ENCODE results near the gene RNF14.

Gene RNF14

GRCh38 chr5:141986072-141986471 lies 17.2 kb downstream of the RNF14 start:
- no peak for DNase-seq

- no peak for DNase-seq
These were observed 20.8 kb downstream of the RNF14 start for GRCh38 chr5:141989720-141990119.

GRCh38 chr5:141992349-141992963 lies 23.6 kb downstream of the RNF14 start:
- peak; percentile 58 for DNase-seq

- no peak for DNase-seq
These were observed 25.7 kb downstream of the RNF14 start for GRCh38 chr5:141994511-141995136.

DNA sequence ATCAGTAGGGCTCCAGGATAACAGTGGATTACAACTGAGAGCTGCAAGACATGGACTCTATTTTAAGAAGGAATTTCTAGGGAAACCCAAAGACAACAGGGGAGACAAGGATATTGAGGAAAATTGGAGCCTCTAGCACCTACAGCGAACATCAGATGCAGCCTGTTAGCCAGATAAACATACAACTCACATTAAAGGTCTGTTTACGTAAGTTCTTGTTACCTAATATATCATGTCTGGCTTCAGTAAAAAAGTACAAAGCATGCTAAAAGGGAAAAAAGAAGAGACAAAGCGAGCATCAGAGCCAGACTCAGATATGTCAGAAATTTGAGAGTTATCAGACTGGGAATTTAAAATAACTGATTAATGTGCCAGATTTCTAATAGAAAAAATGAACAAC lies 26.8 kb downstream of the RNF14 start:
- DNase-seq: no peak

DNA sequence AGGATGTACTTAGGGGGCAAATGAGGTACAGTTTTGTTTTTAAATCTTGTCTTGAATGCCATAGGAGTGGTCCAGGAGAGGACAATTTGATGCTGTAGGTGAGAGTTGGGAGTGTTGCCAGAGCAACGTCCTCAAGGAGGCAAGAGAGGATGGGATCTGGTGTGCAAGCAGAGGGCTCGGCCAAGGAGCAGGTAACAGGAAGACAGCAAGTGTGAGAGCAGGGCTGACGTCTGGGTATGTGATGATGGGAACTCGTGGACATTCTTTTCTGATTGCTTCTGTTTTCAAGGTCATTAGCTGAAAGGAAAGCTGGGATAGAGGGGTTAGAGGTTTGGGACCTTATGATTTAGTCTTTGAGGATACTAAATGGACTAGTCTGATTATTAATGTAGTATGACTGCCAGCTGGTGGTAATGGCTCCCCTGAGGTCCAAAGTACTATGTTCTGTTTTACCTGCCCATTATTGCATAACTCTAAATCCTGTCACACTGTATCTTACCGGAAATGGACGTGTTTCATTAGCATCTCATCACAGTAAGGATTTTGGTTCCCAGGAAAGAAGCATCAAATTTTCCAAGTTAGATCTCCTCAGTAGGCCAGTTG lies 28.6 kb downstream of the RNF14 start:
- no peak for DNase-seq

GRCh38 chr5:142000173-142000572 lies 31.3 kb downstream of the RNF14 start:
- DNase-seq: no peak

DNA sequence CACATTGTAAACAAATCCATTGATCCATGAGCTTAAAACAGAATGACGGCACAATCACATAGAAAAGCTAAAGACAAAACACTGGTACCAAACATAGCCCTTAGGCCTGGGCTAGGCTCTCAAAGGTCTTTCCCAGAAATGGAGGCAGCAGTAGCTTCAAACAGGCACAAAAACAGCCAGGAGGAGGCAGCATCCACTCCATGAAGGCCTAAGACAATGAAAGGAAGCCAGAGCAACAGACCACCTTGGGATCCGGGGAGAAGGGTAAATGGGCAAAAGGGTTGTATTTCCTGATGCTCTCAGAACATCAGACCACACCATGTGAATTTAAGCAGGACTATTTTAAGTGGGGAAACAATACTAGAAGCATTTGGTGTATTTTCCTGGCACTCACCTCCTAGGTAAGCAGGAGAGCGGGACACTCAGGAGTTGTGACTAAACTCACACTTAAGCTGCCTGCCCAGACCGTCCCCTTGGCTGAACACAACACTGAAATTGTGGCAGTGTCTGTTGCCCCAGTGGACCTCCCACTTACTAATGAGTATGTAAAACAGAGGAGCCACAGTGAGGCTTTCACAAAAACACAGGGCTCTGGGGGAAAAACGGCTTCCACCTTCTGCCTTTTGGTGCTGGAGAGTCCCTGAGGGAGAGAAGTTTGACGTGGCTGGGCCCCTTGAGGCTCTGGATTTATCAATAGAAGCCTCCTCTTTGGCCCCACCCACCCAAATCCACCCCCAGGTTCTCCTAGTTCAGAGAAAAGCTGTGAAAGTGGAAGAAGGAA lies 32.0 kb downstream of the RNF14 start:
- DNase-seq: no peak

- DNase-seq: no peak
These were observed 34.4 kb downstream of the RNF14 start for GRCh38 chr5:142003266-142003800.

GRCh38 chr5:142006363-142007236 lies 37.7 kb downstream of the RNF14 start:
- peak; percentile 27 for DNase-seq

DNA sequence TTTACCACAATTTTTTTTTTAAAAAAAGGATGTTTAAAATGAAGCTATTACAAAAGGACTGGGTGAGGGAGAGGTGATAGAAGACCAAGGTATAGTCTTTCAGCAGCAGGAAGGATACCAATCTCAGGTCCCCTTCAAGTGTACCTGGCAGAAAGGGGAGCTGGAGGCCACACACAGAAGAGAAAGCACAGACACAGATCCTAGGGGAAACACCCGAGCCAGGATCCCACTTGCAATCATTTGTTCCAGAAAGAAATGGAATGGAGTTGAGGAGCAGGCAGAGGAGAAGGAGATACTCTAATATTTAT lies 38.3 kb downstream of the RNF14 start:
- DNase-seq: no peak

DNA sequence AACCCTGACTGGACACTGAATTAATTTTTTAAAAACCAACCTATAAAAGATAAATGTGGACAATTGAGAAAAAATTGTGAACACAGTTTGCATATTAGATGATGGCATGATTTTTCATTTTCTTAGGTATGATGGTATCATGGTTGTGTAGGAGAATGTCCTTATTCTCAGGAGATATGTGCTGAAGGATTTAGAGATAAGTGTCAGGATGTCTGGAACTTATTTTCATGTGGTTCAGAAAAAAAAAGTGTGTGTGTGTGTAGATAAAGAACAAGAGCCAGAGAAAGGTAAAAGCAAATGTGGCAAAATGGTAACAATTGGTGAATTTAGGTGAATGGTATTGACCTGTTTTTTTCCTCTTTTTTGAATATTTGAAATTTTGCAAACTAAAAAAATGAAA lies 39.9 kb downstream of the RNF14 start:
- DNase-seq: no peak

- no peak for DNase-seq
These were observed 41.0 kb downstream of the RNF14 start for GRCh38 chr5:142009886-142010285.

GRCh38 chr5:142011572-142012185 lies 42.8 kb downstream of the RNF14 start:
- no peak for DNase-seq

DNA sequence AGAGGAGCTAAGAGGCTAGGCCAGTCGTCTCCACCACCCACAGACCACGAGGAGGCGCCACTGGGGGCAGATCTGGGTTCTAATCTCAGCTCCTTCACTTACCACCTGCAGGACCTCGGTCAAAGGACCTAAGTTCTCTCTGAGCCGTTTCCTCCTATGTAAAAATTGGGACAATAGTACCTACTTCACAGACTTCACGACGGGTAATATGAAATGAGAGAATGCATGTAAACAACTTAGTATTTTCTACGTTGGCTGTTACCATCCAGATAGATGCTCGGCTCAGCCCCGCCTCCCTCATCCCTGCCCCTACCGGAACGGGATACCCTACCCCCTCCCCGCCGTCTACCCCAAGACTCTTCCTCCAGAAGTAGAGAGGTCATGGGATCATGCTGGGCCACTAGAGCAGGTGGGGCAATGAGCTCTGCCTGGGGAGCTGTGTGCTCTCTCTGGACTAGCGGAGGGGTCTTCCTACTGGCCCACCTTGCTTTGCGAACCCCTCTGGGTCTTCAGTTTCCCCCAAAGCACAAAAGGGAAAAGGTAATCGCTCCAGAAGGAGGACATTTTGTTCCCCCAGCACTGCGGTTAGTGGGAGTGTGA lies 43.4 kb downstream of the RNF14 start:
- peak; percentile 38 for DNase-seq

GRCh38 chr5:142012792-142013388 lies 44.0 kb downstream of the RNF14 start, which contains the start of gene GNPDA1:
TSS of gene GNPDA1 (minus strand) at chr5:142013027. CDS start at chr5:142012035, 992 bp downstream.
- DNase-seq: peak; percentile 71

GRCh38 chr5:142013734-142014521 lies 45.0 kb downstream of the RNF14 start:
- no peak for DNase-seq

DNA sequence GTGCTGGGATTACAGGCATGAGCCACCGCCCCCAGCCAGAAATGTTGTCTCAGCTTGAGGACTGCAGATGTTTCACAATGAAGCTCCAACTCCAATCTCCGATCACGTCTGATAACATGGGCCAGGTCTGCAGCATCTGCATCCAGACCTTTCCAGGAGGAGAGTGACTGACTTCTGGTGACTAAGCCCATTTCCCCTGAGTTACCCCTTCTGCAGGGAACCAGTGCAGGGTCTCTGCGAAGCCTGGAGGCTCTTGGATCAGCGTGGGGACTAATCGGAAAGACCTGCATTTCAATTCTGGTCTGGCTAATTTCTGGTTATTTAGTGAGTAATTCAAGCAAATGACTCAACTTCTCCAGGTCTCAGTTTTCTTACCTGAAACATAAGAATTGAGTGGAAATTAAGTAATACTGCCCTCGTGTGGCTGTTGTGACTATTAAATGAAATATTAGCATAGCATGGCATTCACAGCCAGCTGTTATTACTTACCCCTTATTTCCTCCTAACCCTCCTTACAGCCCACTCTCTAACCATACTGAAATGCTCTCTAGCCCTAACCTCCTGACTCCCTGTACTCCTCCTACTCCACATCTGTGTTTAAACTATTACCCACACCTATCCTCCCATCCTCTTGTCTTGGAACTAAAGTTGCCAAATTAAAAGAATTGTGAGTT lies 46.1 kb downstream of the RNF14 start:
- DNase-seq: peak; percentile 21

GRCh38 chr5:142015781-142016533 lies 47.1 kb downstream of the RNF14 start:
- peak; percentile 42 for DNase-seq

Measured in CD4-positive, alpha-beta T cell treated with Interleukin-15 for 1 hour (primary cell).